HS-5 (cell line): Measurements from ENCODE around the gene F12.

Experiments
- DNase-seq: peaks from one replicate; pipeline ENCODE4 v3.0.0-alpha.2; 2012; ENCODE audit warnings: low read depth

F12 gene

DNA sequence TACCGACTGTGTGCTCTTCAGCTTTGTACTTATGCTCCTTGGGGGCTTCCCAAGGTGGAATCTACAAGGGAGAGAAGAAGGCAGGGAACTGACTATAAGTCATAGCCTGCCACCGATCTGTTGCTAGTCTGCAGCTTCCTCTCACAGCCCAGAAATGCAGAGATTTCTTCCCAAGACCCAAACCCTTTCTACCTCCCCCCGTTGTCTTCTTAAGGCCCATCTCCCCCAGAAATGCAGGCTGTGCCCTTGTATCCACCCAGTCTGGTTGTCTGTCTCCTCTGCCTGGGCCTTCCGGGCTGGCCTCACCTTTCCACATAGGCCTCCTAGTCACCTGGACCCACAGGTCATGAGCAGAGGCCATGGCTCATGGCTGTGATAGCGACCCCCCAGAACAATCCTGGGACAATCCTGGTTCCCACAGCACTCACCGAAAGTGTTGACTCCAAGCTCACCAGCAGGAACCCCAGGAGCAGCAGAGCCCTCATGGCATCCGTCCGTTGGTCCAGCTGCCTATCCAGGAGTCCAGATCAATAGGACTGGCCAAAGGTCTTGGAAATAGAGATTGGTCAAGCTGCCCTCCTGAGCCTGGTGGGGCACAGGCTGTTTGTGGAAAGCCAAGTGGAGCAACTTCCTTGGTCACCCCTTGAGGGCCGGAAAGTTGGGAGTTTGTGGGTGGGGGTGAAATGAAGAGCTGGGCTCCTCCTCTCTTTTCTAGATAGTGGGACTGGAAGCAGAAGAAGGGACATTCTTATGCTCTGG lies at the start of gene F12:
F12 (minus strand) TSS at position 522 of the 759 bp plus-strand sequence; CDS start at position 485, 37 bp downstream.
- no peak for DNase-seq

DNA sequence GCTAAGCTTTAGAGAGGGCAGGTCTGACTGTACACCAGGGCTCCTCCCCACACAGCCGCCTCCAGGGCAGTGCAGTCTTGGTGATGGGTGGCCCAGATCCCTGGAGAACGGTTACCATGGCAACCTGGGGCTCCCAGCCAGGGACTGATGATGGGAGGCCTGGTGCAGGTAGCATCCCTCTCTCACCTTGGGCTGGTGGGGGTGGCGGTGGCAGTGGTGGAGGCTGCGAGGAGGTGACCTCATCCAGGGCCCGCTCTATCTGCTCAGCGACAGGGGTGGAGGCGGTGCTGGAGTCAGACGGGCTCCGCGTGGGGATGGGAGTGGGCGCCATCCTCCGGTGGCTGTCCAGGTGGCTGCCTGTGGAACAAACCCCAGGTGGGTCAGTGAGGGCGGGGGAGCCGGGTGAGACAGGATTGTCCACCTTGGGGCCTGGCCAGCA lies 49.6 kb upstream of the F12 start:
- no peak for DNase-seq

DNA sequence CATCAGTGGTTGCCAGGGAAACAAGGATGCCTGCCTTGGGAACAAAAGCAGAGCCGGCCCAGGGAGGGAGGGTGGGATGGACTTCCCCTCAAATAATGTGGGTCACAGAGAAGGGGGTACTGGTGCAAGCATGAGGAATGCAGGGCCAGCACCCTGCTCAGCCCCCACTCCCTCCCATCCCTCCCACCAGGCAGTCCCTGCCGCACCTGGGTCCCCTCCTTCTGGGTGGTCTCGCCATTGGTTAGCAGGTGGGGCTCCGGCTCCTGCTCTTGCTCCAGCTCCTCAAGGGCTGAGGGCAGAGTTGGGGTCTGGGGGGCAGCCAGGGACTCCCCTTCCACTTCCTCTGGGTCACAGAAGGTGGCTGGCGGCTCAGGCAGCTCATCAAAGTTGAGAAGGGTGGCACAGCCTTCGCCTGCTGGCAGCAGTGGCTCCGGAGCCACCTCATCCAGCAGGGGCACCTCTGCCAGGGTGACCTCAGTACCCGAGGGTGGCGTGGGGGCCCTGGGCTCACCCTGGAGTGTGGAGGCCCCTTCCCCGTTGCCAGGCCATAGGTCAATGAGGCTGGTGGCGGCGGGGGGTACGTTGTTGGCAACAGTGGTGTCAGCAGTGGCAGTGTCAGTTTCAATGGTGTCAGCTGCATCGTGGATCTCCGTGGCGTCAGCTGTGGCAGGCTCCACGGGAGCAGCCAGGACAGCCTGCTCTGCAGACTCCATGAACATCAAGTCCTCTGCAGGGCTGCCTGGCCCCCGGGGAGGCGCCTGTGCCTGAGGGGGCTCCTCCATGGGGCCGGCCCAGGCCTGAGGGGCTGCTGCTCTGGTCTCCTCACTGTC lies 48.7 kb upstream of the F12 start:
- no peak for DNase-seq

DNA sequence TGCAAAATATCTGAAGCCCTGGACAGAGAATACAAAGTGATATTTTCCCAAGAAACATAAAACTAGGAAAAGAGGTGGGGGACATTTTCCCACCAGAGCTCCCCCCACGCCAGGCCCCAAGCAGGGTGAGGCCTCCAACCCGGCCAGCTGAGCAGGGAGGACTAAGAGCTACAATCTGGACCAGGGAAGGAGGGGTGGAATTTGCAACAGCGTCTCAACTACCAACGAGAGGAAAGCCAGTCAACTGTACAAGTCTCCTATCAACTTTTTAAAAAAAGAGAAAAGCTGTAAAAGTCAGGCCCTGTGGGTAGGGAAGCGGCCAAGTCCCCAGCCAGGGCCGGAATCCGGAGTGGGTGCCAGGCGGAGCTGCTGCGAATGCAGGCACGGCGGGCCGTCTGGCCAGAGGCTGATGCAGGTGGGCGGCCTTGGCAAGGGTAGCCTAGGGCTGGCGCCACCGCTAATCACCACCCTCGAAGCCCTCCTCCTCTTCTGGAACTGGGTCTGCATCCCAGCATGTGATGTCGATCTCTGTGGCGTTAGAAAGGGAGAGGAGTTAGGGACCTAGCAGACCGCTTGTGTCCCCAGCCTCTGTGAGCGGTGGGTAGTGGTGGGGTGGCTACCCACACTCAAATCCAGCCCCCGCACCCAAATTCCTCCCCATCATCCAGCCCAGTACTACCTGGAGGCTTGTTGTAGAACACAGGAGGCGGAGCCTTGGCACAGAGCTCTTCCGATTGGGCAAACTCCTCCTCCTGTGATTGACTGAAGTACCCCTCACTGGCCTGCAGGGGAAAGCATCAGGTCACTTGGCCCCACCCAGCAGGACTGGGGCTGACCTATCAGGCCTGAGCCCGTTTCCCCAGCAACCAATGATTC lies 47.9 kb upstream of the F12 start:
- DNase-seq: peak; percentile 82

DNA sequence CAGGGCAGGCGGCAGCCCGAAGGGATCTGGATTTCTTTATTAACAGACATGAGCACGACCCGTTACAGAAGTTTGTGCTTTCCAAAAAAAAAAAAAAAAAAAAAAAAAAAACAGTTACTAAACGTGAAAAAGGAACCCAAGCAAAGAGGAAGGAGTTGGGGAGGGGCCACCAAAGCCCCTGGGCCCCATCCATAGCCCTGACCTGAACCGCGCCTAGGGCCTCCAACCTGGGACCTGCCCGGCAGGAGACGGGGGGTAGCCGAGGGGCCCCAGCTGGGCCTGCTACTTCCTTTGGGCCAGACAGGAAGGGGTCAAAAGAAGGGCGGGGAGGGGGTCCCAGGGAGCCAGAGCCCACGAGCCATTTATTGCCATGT lies 47.2 kb upstream of the F12 start:
- DNase-seq: no peak

DNA sequence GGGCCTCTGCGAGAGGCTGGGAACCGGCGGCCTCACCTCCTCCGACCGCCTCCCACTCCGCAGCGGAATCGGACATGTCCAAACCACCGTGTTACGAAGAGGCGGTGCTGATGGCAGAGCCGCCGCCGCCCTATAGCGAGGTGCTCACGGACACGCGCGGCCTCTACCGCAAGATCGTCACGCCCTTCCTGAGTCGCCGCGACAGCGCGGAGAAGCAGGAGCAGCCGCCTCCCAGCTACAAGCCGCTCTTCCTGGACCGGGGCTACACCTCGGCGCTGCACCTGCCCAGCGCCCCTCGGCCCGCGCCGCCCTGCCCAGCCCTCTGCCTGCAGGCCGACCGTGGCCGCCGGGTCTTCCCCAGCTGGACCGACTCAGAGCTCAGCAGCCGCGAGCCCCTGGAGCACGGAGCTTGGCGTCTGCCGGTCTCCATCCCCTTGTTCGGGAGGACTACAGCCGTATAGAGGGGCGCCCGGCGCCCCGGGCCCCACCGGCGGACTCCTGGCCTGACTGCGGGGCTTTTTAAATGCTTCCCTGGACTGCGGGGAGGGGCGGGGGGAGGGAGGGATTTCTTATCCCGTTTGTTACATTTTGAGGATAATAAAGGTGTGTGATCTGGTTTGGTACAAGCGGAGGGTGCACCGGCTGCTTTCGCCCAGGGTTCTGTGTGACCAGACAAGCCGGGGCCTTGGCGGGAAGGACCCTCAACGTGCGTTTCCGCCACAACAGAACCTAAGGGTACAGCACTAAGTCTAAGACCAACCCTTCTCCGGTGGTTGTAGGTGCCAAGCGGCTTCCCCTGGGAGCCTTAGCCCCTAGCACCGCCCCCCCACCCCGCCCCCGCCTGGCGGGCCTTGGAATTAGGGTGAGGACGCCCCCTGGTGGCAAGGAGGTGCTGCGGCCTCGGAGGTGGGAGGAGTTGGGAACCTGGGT lies 46.6 kb upstream of the F12 start:
- DNase-seq: no peak

DNA sequence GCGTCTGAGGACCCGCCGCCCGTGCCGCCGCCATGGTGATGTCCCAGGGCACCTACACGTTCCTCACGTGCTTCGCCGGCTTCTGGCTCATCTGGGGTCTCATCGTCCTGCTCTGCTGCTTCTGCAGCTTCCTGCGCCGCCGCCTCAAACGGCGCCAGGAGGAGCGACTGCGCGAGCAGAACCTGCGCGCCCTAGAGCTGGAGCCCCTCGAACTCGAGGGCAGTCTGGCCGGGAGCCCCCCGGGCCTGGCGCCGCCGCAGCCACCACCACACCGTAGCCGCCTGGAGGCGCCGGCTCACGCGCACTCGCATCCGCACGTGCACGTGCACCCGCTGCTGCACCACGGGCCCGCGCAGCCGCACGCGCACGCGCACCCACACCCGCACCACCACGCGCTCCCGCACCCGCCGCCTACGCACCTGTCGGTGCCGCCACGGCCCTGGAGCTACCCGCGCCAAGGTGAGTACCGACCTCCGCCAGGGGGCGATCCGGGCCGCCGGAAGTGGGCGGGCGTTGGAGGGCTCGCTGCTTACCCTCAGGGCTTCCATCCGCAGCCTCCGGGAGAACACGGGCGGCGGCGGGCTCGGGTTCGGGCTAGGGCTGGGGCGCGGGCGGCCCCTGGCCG lies 45.8 kb upstream of the F12 start:
- DNase-seq: no peak

DNA sequence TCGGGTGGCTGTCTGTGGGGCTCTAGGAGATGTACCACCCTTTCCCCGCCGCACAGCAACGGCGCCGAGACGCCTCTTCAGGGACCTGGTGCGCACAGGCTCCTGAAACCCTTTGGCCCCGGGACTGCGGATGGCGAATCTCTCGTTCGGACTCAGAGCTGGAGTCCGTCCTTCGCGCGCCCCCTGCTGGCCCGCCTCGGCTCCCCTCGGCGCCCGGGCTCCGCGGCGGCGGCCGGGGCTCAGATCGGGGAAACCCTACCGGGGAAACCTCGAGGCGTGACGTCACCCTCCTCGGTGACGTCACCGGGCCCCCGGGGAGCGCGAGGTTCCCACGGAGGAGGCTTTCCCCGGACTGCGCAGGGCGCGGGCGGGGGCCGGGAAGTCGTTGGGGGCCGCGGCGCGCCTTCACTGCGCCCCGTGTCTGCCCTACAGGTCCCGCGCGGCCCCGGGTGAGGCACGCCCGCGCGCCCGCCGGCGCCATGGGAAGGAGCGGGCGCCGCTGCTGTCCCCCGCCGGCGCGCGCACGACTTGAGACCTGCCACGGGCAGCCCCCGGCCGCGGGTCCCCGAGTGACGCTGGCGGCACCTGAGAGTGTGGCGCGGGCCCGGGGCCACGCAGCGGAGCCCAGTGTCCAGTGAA lies 45.2 kb upstream of the F12 start:
- DNase-seq: peak; percentile 53

DNA sequence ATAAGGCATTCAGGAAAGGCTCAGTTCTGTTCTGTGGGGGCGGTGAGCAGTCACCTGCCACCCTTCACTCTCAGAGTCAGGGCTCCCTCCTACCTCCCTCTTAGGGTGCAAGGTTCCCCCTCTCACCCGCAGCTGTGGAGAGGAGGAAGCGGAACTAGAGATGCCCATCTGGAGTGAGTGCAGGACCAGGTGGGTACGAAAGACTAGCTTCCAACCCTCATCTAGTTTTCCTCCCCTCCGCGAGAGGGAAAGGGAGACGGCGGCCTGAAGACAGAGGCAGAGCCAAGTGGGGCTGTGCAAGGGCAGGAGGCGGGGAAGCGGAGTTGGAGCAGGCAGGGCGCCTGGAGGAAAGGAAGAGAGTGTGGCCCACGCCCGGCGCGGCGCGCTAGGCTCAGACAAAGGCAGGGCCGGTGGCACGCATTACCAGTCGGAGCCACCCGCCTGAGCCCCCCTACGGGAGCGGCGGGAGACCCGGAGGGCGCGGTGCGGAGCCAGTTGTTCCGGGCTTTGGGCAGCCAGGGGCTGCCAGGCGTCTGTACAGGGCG lies 44.6 kb upstream of the F12 start:
- DNase-seq: no peak

DNA sequence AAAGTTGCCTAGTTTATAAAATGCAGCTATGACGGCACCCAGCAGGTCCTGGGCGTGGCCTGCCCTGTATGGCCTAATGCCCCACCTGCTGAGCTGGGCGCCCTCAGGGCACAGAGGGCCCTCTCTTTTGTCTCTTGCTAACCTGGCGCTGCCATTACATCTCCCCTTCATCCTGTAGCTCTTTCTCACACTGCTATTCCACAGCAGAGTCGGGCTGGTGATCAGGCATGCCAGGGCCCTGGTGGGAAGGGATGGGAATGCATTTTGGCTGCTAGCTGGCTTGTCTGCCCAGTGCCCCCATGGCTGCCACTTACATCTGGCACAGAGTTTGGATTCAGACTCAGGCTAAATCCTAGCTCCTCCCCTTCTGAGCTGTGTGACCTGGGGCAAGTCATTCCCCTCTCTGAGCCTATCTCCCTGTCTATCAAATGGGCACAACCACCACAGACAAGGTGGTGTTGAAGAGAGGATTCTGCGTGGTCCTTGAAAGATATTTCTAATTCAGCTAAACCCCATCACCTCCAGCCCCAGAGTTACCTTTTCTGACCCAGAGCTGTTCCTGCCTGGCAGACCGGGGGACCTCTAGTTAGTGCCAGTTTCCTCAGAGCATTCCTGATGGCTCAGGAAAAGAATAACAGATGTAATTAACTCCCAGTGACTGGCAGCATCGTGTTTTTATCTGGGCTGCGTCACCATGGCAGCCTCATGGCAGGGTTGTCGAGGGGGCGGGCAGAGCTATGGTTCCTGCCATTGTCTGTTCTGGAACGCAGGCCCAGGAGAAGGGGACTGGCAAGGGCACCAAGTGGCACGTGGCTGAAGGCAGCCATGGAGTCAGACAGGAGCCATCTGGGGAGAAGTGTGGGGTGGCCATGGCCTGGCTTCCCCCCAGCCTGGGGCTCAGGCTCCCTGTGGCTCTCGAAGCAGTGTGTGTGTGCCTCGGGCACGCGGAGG lies 43.6 kb upstream of the F12 start:
- no peak for DNase-seq

DNA sequence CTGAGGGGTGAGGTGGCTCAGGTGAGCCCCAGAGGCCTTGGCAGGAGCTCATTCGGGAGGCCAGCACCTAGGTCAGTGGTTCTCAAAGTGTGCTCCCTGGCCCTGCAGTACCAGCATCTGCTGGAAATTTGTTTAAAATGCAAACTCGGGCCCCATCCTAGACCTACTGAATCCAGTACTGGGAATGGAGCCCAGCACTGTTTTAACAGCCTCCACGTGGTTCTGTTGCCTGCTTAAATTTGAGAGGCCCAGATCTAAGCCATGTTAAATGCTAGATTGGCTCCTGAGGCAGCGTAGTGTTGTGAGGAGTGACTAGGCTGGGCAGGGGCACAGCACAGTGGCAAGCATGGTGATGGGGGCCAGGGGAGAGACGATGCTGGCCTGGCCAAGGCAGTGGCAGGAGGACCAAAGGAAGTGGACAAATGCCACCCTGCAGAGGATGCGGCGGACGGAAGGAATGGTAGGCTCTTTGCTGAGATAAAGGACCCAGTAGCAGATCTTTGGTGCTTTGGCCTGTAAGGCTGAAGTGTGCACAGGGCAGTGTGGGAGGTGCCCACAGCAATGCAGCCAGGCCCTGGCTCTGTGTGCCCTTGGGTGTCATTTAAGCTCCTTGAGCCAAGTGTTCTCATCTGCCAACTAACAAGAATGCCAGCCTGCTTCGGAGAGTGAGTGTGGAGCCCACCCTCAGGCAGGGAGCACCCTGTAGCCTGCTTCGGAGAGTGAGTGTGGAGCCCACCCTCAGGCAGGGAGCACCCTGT lies 41.5 kb upstream of the F12 start:
- no peak for DNase-seq

DNA sequence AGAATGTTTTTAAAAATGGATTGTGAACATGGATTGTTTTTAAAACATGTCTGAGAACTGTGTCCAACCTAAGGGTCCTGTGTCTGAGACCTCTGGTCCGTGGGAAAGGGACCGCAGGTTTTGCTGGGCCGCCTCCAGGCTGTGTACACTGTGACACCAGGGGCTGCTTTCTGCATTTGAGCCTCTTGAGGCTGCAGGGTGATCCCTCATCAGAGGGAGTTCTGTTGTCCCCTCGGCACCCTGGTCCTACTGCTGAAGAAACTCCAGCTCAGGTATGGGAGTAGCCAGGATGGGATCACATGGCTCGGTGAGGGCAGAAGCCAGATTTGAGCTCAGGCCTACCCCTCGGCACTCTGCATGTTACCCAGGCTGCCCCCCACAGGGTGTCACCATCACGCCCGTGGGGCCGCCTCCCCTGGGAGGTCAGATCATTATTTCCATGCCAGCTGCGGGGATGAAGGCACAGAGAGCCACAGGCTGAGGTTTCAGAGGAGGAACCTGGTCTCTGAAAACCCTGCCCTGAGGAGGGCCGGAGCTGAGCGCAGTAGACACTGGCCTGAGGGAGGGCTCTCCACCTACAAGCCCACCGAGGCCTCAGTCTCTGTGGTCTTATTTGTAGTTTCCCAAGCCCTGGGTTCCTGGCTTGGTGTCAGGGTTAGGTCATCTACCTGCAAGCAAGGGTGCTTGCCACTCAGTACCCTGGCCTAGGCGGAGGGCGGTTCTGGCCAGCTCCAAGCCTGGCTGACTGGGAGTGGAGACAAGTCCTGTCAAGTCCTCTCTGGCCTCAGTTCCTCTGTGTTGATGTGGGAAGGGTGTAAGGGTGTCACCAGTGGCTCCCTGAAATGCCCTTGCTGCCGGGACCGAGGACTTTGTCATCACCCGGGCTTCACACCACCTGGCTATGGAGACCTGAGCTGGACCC lies 40.0 kb upstream of the F12 start:
- no peak for DNase-seq

DNA sequence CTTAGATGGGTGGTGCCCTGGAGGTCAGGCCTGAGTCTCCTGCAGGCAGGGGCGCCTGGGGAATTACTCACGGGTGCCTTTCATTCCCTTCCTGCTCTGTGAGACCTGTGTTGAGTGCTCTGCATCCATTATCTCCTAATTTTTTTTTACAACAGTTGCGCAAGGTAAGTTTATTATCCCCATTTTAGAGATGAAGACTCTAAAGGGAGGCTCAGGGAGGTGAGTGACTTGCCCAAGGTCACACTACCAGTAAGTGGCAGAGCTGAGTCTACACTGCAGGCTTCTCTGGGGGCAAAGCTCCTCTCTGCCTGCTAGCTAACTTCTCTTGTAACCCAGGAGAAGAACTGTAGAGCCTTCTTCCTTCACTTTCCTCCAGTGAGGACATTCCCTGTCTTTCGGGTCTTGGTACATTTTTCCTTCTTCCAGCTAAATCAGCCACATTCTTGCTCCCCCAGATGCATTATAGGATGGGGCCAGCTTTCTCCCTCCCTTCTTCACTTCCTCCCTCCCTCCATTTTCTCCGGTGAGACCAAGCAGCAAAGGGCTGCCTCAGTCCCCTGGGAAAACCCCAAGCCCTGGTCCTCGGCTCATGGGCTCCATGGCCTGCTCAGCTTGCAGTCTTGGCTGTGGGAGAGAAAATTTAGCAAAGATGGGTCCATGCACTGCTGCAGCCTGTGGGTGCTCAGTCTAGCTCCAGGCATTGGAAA lies 39.0 kb upstream of the F12 start:
- no peak for DNase-seq

DNA sequence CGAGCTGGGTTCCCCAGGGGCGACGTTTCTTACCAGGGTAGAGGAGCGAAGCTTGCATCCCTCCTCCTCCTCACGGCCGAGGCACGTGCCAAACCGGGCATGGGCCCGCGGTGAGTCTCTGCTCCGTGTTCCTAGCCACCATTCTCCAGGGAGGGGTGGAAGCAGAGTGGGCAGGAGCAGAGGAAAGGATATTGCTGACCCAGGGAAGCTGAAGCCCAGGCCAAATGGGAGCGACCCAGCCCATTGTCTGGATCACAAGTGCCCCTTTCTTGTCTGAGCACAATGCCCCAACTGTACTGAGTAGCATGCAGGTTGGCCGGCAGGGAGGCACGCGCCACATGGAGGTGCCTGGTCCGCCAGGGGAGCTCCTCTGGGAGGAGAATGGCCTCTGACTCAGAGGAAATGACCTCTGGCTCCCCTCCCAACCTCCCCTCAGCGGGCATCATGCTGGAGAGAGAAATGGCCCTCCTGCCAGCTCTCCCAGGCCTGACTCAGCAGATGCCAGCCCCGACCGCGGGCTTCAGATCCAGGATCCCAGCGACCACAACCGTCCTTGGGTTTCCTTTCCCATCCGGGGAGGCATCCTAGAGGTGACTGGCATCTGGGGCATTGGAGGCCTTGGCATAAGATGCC lies 38.4 kb upstream of the F12 start:
- DNase-seq: peak; percentile 94

DNA sequence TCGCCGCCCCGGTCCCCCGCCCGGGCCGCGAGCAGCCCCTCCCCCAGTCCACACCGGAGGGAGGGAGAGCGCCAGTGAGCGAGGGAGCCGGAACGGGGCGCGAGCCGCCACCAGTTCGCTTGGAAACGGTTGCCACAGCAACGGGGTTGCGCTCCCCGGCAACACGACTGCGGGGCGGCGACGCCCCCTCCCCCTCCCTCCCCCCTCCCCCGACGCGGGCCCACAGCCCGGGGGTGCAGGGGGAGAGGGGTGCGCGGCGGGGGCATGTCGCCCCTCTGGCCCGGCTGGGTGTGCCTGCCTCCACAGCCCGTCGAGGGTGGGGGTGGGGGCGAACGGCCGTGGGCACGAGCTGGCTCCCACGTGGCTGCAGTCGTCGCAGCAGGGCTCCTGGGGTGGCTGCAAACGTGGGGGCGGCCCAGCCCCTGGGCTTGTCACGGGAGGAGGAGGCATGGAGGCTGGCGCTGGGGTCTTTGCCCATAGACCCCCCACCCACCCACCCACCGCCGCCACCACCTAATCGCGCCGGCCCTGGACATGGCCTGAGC lies 37.8 kb upstream of the F12 start:
- DNase-seq: no peak
